WTC11 (cell line): ENCODE results near the gene BRD1.
A peak's percentile ranks its signal among the peaks of the same experiment; 100 is the strongest.

ENCODE experiments used
- ATF1 ChIP-seq: sonication (generic); formaldehyde crosslinking; IDR thresholded peaks from 2 replicates; pipeline ENCODE4 v1.8.1; 2023; ENCODE audit warnings: mild to moderate bottlenecking, moderate library complexity, missing genetic modification reagents
- CREM ChIP-seq: sonication (generic); formaldehyde crosslinking; IDR thresholded peaks from 2 replicates; pipeline ENCODE4 v1.8.1; 2022; ENCODE audit warnings: mild to moderate bottlenecking, missing genetic modification reagents, moderate library complexity
- ESRRA ChIP-seq: sonication (generic); formaldehyde crosslinking; IDR thresholded peaks from 2 replicates; pipeline ENCODE4 v1.8.1; 2022; ENCODE audit warnings: mild to moderate bottlenecking, missing genetic modification reagents, borderline replicate concordance
- FOXJ3 ChIP-seq: sonication (generic); formaldehyde crosslinking; IDR thresholded peaks from 2 replicates; pipeline ENCODE4 v1.9.0; 2021; ENCODE audit warnings: missing genetic modification reagents, mild to moderate bottlenecking, borderline replicate concordance
- NR1H2 ChIP-seq: sonication (generic); formaldehyde crosslinking; IDR thresholded peaks from 2 replicates; pipeline ENCODE4 v1.9.0; 2021; ENCODE audit warnings: mild to moderate bottlenecking, moderate library complexity, missing genetic modification reagents
- ZNF423 ChIP-seq: fragments of 250-450 bp; sonication (Bioruptor Pico); IDR thresholded peaks from 2 replicates; pipeline ENCODE4 v2.1.2; 2022; ENCODE audit warnings: mild to moderate bottlenecking, moderate library complexity
- TF ChIP-seq, protein P1 (sequence below): sonication (generic); formaldehyde crosslinking; IDR thresholded peaks from 2 replicates; pipeline ENCODE4 v1.8.0; 2022; ENCODE audit warnings: mild to moderate bottlenecking, missing genetic modification reagents
- TF ChIP-seq, protein P2 (sequence below): sonication (generic); formaldehyde crosslinking; IDR thresholded peaks from 2 replicates; pipeline ENCODE4 v1.8.0; 2022; ENCODE audit warnings: mild to moderate bottlenecking, missing genetic modification reagents
- TF ChIP-seq, protein P3 (sequence below): fragments of 200-600 bp; IDR thresholded peaks from 2 replicates; pipeline ENCODE4 v1.8.0; 2022; ENCODE audit warnings: antibody characterized with exemption
- TF ChIP-seq, protein P4 (sequence below): sonication (generic); formaldehyde crosslinking; IDR thresholded peaks from 2 replicates; pipeline ENCODE4 v1.8.1; 2023; ENCODE audit warnings: mild to moderate bottlenecking, missing genetic modification reagents, moderate library complexity

DNA sequence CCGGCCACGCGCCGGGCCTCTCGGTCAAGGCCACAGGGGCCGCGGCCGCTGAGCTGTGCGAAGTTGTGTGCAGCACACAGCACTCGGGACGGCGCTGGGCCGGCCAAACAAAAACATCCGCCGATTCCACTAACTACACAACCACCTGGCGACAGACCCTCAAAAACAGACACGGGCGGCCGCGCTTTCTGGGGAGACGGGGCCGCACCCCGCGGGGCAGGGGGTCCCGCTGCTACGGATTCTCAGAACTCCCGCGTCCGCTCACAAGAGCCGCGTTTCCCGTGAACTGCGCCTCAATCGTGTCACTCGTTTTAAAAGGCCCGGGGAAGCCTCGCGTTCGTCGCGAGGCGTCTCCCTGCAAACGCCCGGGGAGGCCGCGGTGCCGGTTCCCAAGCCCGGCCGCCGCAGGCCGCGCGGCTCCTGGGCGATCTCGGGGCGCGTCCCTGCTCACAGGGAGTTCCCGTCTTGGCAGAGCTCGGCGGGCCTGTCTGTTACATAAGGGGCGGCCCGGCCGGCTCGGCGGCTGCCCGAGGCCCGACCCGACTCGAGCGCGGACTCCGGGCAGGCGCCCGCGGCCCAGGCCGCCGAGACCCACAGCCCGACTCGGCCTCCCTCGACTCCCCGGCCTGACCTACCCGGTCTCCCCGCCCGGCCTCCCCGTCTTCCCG, 936 bp downstream of the BRD1 start:
- TF ChIP-seq CREM (no peak), FOXJ3 (CRISPR knock-in tag) (no peak), ATF1 (CRISPR knock-in tag) (no peak), NR1H2 (no peak), ESRRA (no peak), ZNF423 (no peak)
- TF ChIP-seq, protein P1, sequence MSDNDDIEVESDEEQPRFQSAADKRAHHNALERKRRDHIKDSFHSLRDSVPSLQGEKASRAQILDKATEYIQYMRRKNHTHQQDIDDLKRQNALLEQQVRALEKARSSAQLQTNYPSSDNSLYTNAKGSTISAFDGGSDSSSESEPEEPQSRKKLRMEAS (CRISPR knock-in tag) = peak; percentile 37; the same call in 1 of the 2 replicates
- TF ChIP-seq, protein P2, sequence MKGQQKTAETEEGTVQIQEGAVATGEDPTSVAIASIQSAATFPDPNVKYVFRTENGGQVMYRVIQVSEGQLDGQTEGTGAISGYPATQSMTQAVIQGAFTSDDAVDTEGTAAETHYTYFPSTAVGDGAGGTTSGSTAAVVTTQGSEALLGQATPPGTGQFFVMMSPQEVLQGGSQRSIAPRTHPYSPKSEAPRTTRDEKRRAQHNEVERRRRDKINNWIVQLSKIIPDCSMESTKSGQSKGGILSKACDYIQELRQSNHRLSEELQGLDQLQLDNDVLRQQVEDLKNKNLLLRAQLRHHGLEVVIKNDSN = no peak
- TF ChIP-seq, protein P3, sequence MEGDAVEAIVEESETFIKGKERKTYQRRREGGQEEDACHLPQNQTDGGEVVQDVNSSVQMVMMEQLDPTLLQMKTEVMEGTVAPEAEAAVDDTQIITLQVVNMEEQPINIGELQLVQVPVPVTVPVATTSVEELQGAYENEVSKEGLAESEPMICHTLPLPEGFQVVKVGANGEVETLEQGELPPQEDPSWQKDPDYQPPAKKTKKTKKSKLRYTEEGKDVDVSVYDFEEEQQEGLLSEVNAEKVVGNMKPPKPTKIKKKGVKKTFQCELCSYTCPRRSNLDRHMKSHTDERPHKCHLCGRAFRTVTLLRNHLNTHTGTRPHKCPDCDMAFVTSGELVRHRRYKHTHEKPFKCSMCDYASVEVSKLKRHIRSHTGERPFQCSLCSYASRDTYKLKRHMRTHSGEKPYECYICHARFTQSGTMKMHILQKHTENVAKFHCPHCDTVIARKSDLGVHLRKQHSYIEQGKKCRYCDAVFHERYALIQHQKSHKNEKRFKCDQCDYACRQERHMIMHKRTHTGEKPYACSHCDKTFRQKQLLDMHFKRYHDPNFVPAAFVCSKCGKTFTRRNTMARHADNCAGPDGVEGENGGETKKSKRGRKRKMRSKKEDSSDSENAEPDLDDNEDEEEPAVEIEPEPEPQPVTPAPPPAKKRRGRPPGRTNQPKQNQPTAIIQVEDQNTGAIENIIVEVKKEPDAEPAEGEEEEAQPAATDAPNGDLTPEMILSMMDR = no peak
- TF ChIP-seq, protein P4, sequence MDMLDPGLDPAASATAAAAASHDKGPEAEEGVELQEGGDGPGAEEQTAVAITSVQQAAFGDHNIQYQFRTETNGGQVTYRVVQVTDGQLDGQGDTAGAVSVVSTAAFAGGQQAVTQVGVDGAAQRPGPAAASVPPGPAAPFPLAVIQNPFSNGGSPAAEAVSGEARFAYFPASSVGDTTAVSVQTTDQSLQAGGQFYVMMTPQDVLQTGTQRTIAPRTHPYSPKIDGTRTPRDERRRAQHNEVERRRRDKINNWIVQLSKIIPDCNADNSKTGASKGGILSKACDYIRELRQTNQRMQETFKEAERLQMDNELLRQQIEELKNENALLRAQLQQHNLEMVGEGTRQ = no peak
